KMS-11 (cell line): ENCODE measurements around the gene CCDC28A.

Experiments
- H2AFZ ChIP-seq: fragments of 200-600 bp; sonication (generic); 2 replicates; pipeline ENCODE4 v1.6.1; 2016; ENCODE audit warnings: antibody characterized with exemption, mixed run types, low read depth
- H3K27ac ChIP-seq: fragments of 200-600 bp; sonication (generic); 2 replicates; pipeline ENCODE4 v1.6.1; 2016; ENCODE audit warnings: mild to moderate bottlenecking, mixed run types
- H3K27me3 ChIP-seq: fragments of 200-600 bp; sonication (generic); 2 replicates; pipeline ENCODE4 v1.6.1; 2017; ENCODE audit warnings: mild to moderate bottlenecking, low read depth, mixed run types, moderate library complexity; ENCODE audit not compliant: insufficient read depth
- H3K36me3 ChIP-seq: fragments of 200-600 bp; sonication (generic); 2 replicates; pipeline ENCODE4 v1.6.1; 2017; ENCODE audit warnings: mild to moderate bottlenecking, mixed run types; ENCODE audit not compliant: insufficient read depth
- H3K4me1 ChIP-seq: fragments of 200-600 bp; sonication (generic); 2 replicates; pipeline ENCODE4 v1.6.1; 2016; ENCODE audit warnings: mild to moderate bottlenecking, low read depth, mixed run types; ENCODE audit not compliant: poor library complexity, severe bottlenecking
- H3K4me2 ChIP-seq: fragments of 200-600 bp; sonication (generic); 2 replicates; pipeline ENCODE4 v1.7.0; 2016; ENCODE audit warnings: mild to moderate bottlenecking, mixed run types
- H3K4me3 ChIP-seq: fragments of 200-600 bp; sonication (generic); IDR thresholded peaks from 2 replicates; pipeline ENCODE4 v1.6.1; 2017; ENCODE audit warnings: low read depth, low read length, mixed read lengths; ENCODE audit not compliant: insufficient read depth
- H3K79me2 ChIP-seq: fragments of 200-600 bp; sonication (generic); 2 replicates; pipeline ENCODE4 v1.6.1; 2016; ENCODE audit warnings: low read depth, mixed run types; ENCODE audit not compliant: insufficient read depth
- H3K9ac ChIP-seq: fragments of 200-600 bp; sonication (generic); 2 replicates; pipeline ENCODE4 v1.6.1; 2016; ENCODE audit warnings: mild to moderate bottlenecking, mixed run types
- H4K20me1 ChIP-seq: fragments of 200-600 bp; sonication (generic); 2 replicates; pipeline ENCODE4 v1.6.1; 2016; ENCODE audit warnings: mild to moderate bottlenecking, mixed run types; ENCODE audit not compliant: insufficient read depth
- TF ChIP-seq, protein P1 (sequence below): fragments of 200-600 bp; sonication (generic); conservative IDR thresholded peaks from 2 replicates; pipeline ENCODE4 v1.6.1; 2017; ENCODE audit warnings: low read depth, mild to moderate bottlenecking, antibody characterized with exemption, low read length, moderate library complexity, mixed read lengths

CCDC28A gene

DNA sequence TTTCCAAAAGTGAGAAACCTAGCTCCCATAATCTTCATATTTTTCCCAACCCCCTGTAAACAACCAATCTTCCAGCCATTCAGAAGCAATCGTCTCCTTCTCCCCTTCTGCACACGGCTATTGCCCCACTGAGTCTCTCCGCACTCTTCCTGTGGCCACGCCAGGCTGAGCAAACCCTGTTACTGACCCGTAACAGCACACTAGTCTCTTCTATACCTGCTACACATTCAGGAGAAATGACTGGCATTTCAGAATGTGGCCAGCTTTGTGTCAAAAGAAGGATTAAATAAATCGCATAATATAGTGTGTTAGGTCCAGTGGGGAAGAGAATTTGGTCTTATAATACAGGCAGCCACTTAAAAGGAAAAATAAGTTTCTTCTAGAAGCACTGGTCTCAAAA lies 63.7 kb downstream of the CCDC28A start:
- TF ChIP-seq, protein P1, sequence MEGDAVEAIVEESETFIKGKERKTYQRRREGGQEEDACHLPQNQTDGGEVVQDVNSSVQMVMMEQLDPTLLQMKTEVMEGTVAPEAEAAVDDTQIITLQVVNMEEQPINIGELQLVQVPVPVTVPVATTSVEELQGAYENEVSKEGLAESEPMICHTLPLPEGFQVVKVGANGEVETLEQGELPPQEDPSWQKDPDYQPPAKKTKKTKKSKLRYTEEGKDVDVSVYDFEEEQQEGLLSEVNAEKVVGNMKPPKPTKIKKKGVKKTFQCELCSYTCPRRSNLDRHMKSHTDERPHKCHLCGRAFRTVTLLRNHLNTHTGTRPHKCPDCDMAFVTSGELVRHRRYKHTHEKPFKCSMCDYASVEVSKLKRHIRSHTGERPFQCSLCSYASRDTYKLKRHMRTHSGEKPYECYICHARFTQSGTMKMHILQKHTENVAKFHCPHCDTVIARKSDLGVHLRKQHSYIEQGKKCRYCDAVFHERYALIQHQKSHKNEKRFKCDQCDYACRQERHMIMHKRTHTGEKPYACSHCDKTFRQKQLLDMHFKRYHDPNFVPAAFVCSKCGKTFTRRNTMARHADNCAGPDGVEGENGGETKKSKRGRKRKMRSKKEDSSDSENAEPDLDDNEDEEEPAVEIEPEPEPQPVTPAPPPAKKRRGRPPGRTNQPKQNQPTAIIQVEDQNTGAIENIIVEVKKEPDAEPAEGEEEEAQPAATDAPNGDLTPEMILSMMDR = no peak
- no peaks in the 10 kb centered on the region for H3K27me3 ChIP-seq
- H3K79me2 ChIP-seq = no peaks in the 10 kb centered on the region

More for the DNA sequence above, 63.7 kb downstream of the CCDC28A start:
- H3K4me2 ChIP-seq = no peak overlapping the region
- H3K9ac ChIP-seq = no peak overlapping the region
- H4K20me1 ChIP-seq = no peaks in the 10 kb centered on the region
- no peak overlapping the region for H2AFZ ChIP-seq
- H3K36me3 ChIP-seq = no peaks in the 10 kb centered on the region
- H3K27ac ChIP-seq = no peak overlapping the region
- H3K4me3 ChIP-seq = no peak overlapping the region
- no peaks in the 10 kb centered on the region for H3K4me1 ChIP-seq
